ENCODE data around the gene NCS1.

GRCh38 chr9:130237076-130237475 lies 64.9 kb downstream of the NCS1 start:
- TF ChIP-seq CTCF (IDR thresholded peaks at IDR 0.05), result no peak
- no peak for TF ChIP-seq POLR2A (IDR thresholded peaks at IDR 0.05)
